Liver (tissue), 9 donors: ENCODE results near the gene DDX46. TPM values are rescaled to one million over a fixed set of nuclear protein-coding genes. Genes with fewer than 3 reads are reported as not detected.

Experiments
- DNase-seq: peaks from one replicate; pipeline ENCODE4 v3.0.0-alpha.2; 2017; ENCODE audit warnings: low spot score
- H3K27ac ChIP-seq, 2 donors: one replicate each; pipeline ENCODE4 v1.7.0; 2013; ENCODE audit warnings: inconsistent platforms in 2 of 2, low read length in 2 of 2, control low read depth in 1 of 2, low read depth in 1 of 2, mild to moderate bottlenecking in 1 of 2
- H3K27me3 ChIP-seq, 4 donors: one replicate each; pipeline versions ENCODE4 v1.6.1 to v1.7.0; 2013; ENCODE audit warnings: low read length in 3 of 4, inconsistent platforms in 1 of 4, mild to moderate bottlenecking in 1 of 4, moderate library complexity in 1 of 4; ENCODE audit not compliant: control insufficient read depth in 4 of 4, insufficient read depth in 4 of 4
- H3K36me3 ChIP-seq, 4 donors: one replicate each; pipeline versions ENCODE4 v1.6.1 to v1.7.0; 2013; ENCODE audit warnings: low read length in 3 of 4, mild to moderate bottlenecking in 3 of 4, low read depth in 1 of 4, moderate library complexity in 1 of 4; ENCODE audit not compliant: control insufficient read depth in 4 of 4, insufficient read depth in 3 of 4
- H3K4me1 ChIP-seq, 4 donors: one replicate each; pipeline versions ENCODE4 v1.6.1 to v1.7.0; 2013; ENCODE audit warnings: low read length in 3 of 4, mild to moderate bottlenecking in 3 of 4, moderate library complexity in 1 of 4; ENCODE audit not compliant: control insufficient read depth in 4 of 4, insufficient read depth in 4 of 4
- H3K4me3 ChIP-seq, 3 donors: one replicate each; pipeline versions ENCODE4 v1.6.1 to v1.7.0; 2013; ENCODE audit warnings: low read length in 3 of 3, control low read depth in 1 of 3, low read depth in 1 of 3, mild to moderate bottlenecking in 1 of 3
- H3K9ac ChIP-seq, 2 donors: one replicate each; pipeline ENCODE4 v1.7.0; 2013; ENCODE audit warnings: low read length in 2 of 2, mild to moderate bottlenecking in 2 of 2, moderate library complexity in 2 of 2, control low read depth in 1 of 2, low read depth in 1 of 2
- H3K9me3 ChIP-seq, 4 donors: one replicate each; pipeline versions ENCODE4 v1.6.1 to v1.7.0; 2013; ENCODE audit warnings: low read length in 3 of 4; ENCODE audit not compliant: control insufficient read depth in 4 of 4
- EGR1 ChIP-seq, 2 donors: IDR thresholded peaks; 2 replicates each; pipeline ENCODE4 v1.6.1; 2016 to 2018; ENCODE audit warnings: antibody characterized with exemption in 2 of 2, low read depth in 2 of 2
- FOXA1 ChIP-seq: IDR thresholded peaks from 2 replicates; pipeline ENCODE4 v1.6.1; 2016; ENCODE audit warnings: antibody characterized with exemption
- FOXA2 ChIP-seq: IDR thresholded peaks from 2 replicates; pipeline ENCODE4 v1.6.1; 2016; ENCODE audit warnings: antibody characterized with exemption
- GABPA ChIP-seq, 2 donors: IDR thresholded peaks in 1 of 2; conservative IDR thresholded peaks in 1 of 2; 2 replicates each; pipeline ENCODE4 v1.6.1; 2016; ENCODE audit warnings: antibody characterized with exemption in 2 of 2, mild to moderate bottlenecking in 1 of 2, moderate library complexity in 1 of 2
- HNF4A ChIP-seq, 2 donors: conservative IDR thresholded peaks; 2 replicates each; pipeline ENCODE4 v1.6.1; 2016; ENCODE audit warnings: antibody characterized with exemption in 2 of 2, mild to moderate bottlenecking in 2 of 2
- HNF4G ChIP-seq: IDR thresholded peaks from 2 replicates; pipeline ENCODE4 v1.6.1; 2016; ENCODE audit warnings: antibody characterized with exemption
- JUND ChIP-seq, 2 donors: IDR thresholded peaks; 2 replicates each; pipeline ENCODE4 v1.6.1; 2016; ENCODE audit warnings: antibody characterized with exemption in 2 of 2
- NR2F2 ChIP-seq: IDR thresholded peaks from 2 replicates; pipeline ENCODE4 v1.6.1; 2016; ENCODE audit warnings: antibody characterized with exemption
- RAD21 ChIP-seq, 2 donors: IDR thresholded peaks; 2 replicates each; pipeline ENCODE4 v1.6.1; 2016; ENCODE audit warnings: antibody characterized with exemption in 2 of 2, mild to moderate bottlenecking in 2 of 2
- RXRA ChIP-seq, 2 donors: IDR thresholded peaks; 2 replicates each; pipeline ENCODE4 v1.6.1; 2017 to 2018; ENCODE audit warnings: antibody characterized with exemption in 2 of 2, mild to moderate bottlenecking in 1 of 2
- SP1 ChIP-seq: IDR thresholded peaks from 2 replicates; pipeline ENCODE4 v1.6.1; 2018; ENCODE audit warnings: antibody characterized with exemption, mild to moderate bottlenecking
- TAF1 ChIP-seq: conservative IDR thresholded peaks from 2 replicates; pipeline ENCODE4 v1.6.1; 2016; ENCODE audit warnings: antibody characterized with exemption, mild to moderate bottlenecking
- YY1 ChIP-seq: IDR thresholded peaks from 2 replicates; pipeline ENCODE4 v1.6.1; 2016; ENCODE audit warnings: antibody characterized with exemption, mild to moderate bottlenecking
- WGBS: extraction: QIAGEN DNeasy Blood & Tissue Kit; methylation state at CpG from one replicate; pipeline ENCODE4 v1.1.7; 2013; 5-methylcytosine and 5-hydroxymethylcytosine counted together
- polyA plus RNA-seq, 2 donors: library from polyadenylated mRNA; stranded (reverse) in 1 of 2; unstranded in 1 of 2; fragments of 200-250 nt in 1 of 2; fragments of >200 nt in 1 of 2; fragmentation: Nextera tagmentation in 1 of 2; extraction: Ambion mirVana in 1 of 2; gene quantifications; one replicate each; pipeline versions ENCODE4 v1.2.1 to v1.2.3, GENCODE V29; 2013 to 2015
- total RNA-seq, 2 donors: library from RNA; depleted of rRNA; stranded (reverse); fragments of >200 nt; gene quantifications; one replicate each; pipeline ENCODE4 v1.2.3, GENCODE V29; 2014
- TF ChIP-seq, protein P1 (sequence below): fragments of 150-350 bp; IDR thresholded peaks from 2 replicates; pipeline ENCODE4 v1.5.1; 2017; ENCODE audit warnings: improper control_type of control experiment, low read depth, low read length; ENCODE audit not compliant: missing input control
- TF ChIP-seq, protein P2 (sequence below): IDR thresholded peaks from 2 replicates; pipeline ENCODE4 v1.6.1; 2016; ENCODE audit warnings: antibody characterized with exemption
- TF ChIP-seq, protein P3 (sequence below): IDR thresholded peaks from 2 replicates; pipeline ENCODE4 v1.6.1; 2016; ENCODE audit warnings: antibody characterized with exemption, mild to moderate bottlenecking
- TF ChIP-seq, protein P4 (sequence below): IDR thresholded peaks from 2 replicates; pipeline ENCODE4 v1.6.1; 2016; ENCODE audit warnings: antibody characterized with exemption
- TF ChIP-seq, protein P5 (sequence below): IDR thresholded peaks from 2 replicates; pipeline ENCODE4 v1.6.1; 2016; ENCODE audit warnings: antibody characterized with exemption
- donor health status: healthy.
- donor health status: healthy.
- donor health status: healthy.
- donor health status: healthy.
- donor health status: healthy.

DDX46 gene
- total and polyA plus RNA-seq, 4 donors, result 11.2 to 24.3 (median 16.0) TPM

DNA sequence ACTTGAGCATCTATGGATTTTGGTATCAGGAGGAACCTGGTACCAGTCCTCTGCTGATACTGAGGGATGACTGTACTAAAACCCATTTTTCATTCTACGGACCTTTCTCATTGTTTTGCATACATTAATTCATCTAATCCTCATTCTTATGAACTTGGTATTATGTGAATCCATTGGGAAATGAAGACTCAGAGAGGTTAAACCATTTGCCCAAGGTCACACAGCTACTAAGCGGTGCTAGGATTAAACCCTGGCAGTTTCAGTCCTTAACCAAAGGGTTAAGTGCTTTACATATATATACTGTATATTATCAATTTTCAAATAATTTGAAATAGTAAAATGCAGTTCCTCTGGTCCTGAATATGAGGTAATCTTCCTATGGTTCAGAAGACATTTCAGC, 16.4 kb upstream of the DDX46 start:
- no peak for DNase-seq
- Histone ChIP-seq H3K9me3 (no peaks in the 10 kb centered on the region), H3K4me3 (no peak overlapping the region), H3K27me3 (no peaks in the 10 kb centered on the region), H3K36me3 (peaks cover 0 to 2% (median 0%) of the 10 kb centered on the region in 4 donors), H3K9ac (no peak overlapping the region), H3K4me1 (peaks cover 0 to 19% (median 6%) of the 10 kb centered on the region in 4 donors), H3K27ac (no peak overlapping the region)
- TF ChIP-seq, protein P1, sequence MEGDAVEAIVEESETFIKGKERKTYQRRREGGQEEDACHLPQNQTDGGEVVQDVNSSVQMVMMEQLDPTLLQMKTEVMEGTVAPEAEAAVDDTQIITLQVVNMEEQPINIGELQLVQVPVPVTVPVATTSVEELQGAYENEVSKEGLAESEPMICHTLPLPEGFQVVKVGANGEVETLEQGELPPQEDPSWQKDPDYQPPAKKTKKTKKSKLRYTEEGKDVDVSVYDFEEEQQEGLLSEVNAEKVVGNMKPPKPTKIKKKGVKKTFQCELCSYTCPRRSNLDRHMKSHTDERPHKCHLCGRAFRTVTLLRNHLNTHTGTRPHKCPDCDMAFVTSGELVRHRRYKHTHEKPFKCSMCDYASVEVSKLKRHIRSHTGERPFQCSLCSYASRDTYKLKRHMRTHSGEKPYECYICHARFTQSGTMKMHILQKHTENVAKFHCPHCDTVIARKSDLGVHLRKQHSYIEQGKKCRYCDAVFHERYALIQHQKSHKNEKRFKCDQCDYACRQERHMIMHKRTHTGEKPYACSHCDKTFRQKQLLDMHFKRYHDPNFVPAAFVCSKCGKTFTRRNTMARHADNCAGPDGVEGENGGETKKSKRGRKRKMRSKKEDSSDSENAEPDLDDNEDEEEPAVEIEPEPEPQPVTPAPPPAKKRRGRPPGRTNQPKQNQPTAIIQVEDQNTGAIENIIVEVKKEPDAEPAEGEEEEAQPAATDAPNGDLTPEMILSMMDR, result no peak
- TF ChIP-seq HNF4A (conservative IDR thresholded peaks at IDR 0.05) (no peak), SP1 (no peak), RAD21 (IDR thresholded peaks at IDR 0.05) (no peak), GABPA (IDR thresholded peaks at IDR 0.05 in 1 of 2, conservative IDR thresholded peaks at IDR 0.05 in 1 of 2) (no peak), HNF4G (no peak), RXRA (IDR thresholded peaks at IDR 0.05) (no peak), EGR1 (IDR thresholded peaks at IDR 0.05; ENCODE audit: low read depth in 2 of 2) (no peak), YY1 (no peak), FOXA2 (no peak), TAF1 (no peak), NR2F2 (no peak), JUND (IDR thresholded peaks at IDR 0.05) (no peak), FOXA1 (no peak)
- TF ChIP-seq, protein P2, sequence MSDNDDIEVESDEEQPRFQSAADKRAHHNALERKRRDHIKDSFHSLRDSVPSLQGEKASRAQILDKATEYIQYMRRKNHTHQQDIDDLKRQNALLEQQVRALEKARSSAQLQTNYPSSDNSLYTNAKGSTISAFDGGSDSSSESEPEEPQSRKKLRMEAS, result no peak
- TF ChIP-seq, protein P3, sequence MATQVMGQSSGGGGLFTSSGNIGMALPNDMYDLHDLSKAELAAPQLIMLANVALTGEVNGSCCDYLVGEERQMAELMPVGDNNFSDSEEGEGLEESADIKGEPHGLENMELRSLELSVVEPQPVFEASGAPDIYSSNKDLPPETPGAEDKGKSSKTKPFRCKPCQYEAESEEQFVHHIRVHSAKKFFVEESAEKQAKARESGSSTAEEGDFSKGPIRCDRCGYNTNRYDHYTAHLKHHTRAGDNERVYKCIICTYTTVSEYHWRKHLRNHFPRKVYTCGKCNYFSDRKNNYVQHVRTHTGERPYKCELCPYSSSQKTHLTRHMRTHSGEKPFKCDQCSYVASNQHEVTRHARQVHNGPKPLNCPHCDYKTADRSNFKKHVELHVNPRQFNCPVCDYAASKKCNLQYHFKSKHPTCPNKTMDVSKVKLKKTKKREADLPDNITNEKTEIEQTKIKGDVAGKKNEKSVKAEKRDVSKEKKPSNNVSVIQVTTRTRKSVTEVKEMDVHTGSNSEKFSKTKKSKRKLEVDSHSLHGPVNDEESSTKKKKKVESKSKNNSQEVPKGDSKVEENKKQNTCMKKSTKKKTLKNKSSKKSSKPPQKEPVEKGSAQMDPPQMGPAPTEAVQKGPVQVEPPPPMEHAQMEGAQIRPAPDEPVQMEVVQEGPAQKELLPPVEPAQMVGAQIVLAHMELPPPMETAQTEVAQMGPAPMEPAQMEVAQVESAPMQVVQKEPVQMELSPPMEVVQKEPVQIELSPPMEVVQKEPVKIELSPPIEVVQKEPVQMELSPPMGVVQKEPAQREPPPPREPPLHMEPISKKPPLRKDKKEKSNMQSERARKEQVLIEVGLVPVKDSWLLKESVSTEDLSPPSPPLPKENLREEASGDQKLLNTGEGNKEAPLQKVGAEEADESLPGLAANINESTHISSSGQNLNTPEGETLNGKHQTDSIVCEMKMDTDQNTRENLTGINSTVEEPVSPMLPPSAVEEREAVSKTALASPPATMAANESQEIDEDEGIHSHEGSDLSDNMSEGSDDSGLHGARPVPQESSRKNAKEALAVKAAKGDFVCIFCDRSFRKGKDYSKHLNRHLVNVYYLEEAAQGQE, result no peak
- TF ChIP-seq, protein P4, sequence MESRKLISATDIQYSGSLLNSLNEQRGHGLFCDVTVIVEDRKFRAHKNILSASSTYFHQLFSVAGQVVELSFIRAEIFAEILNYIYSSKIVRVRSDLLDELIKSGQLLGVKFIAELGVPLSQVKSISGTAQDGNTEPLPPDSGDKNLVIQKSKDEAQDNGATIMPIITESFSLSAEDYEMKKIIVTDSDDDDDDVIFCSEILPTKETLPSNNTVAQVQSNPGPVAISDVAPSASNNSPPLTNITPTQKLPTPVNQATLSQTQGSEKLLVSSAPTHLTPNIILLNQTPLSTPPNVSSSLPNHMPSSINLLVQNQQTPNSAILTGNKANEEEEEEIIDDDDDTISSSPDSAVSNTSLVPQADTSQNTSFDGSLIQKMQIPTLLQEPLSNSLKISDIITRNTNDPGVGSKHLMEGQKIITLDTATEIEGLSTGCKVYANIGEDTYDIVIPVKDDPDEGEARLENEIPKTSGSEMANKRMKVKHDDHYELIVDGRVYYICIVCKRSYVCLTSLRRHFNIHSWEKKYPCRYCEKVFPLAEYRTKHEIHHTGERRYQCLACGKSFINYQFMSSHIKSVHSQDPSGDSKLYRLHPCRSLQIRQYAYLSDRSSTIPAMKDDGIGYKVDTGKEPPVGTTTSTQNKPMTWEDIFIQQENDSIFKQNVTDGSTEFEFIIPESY, result no peak
- TF ChIP-seq, protein P5, sequence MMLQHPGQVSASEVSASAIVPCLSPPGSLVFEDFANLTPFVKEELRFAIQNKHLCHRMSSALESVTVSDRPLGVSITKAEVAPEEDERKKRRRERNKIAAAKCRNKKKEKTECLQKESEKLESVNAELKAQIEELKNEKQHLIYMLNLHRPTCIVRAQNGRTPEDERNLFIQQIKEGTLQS, result no peak
- WGBS, result 97% methylated on average over 2 of the region's 2 CpGs
